ENCODE results near the gene RSRC1.
"Not testable (repeated sequence)": the region's sequence is repeated elsewhere in the genome, so short reads cannot be mapped to it uniquely, and the experiment has no call there.

RSRC1 gene

GRCh38 chr3:158408518-158408897 is 298.6 kb downstream of the RSRC1 start:
- DNase-seq = not testable (repeated sequence)

GRCh38 chr3:158418035-158418434 is 308.1 kb downstream of the RSRC1 start:
- no peak for DNase-seq

GRCh38 chr3:158419820-158420653 is 310.1 kb downstream of the RSRC1 start:
- DNase-seq = no peak

GRCh38 chr3:158420654-158421396 is 310.9 kb downstream of the RSRC1 start:
- no peak for DNase-seq

GRCh38 chr3:158430448-158430847 is 320.6 kb downstream of the RSRC1 start:
- DNase-seq = no peak

- no peak for DNase-seq
Measured at GRCh38 chr3:158430968-158431367, 321.1 kb downstream of the RSRC1 start.

- DNase-seq = no peak
Measured at GRCh38 chr3:158431829-158432228, 321.9 kb downstream of the RSRC1 start.

GRCh38 chr3:158434412-158435038 is 324.6 kb downstream of the RSRC1 start:
- peak; percentile 11 for DNase-seq

- DNase-seq = no peak
Measured at GRCh38 chr3:158443632-158444031, 333.7 kb downstream of the RSRC1 start.

GRCh38 chr3:158447408-158447807 is 337.5 kb downstream of the RSRC1 start:
- no peak for DNase-seq

GRCh38 chr3:158451405-158452055 is 341.6 kb downstream of the RSRC1 start:
- no peak for DNase-seq

GRCh38 chr3:158452334-158452733 is 342.4 kb downstream of the RSRC1 start:
- DNase-seq = no peak

GRCh38 chr3:158453004-158453403 is 343.1 kb downstream of the RSRC1 start:
- no peak for DNase-seq

GRCh38 chr3:158453865-158454264 is 344.0 kb downstream of the RSRC1 start:
- no peak for DNase-seq

- no peak for DNase-seq
Measured at GRCh38 chr3:158455406-158455805, 345.5 kb downstream of the RSRC1 start.

GRCh38 chr3:158456114-158456513 is 346.2 kb downstream of the RSRC1 start:
- no peak for DNase-seq

- DNase-seq = no peak
Measured at GRCh38 chr3:158458464-158458863, 348.6 kb downstream of the RSRC1 start.

- DNase-seq = no peak
Measured at GRCh38 chr3:158460926-158461325, 351.0 kb downstream of the RSRC1 start.

- peak; percentile 16 for DNase-seq
Measured at GRCh38 chr3:158463556-158463955, 353.7 kb downstream of the RSRC1 start.

GRCh38 chr3:158465074-158465473 is 355.2 kb downstream of the RSRC1 start:
- DNase-seq = no peak

GRCh38 chr3:158470944-158471638 is 361.2 kb downstream of the RSRC1 start:
- DNase-seq = no peak

- DNase-seq = no peak
Measured at GRCh38 chr3:158471639-158472294, 361.9 kb downstream of the RSRC1 start.
